ENCODE results near the gene DIPK1B. TPM values are rescaled to one million over a fixed set of nuclear protein-coding genes. Genes with fewer than 3 reads are reported as not detected.

Gene DIPK1B
- 0.22 and 1.1 TPM in 2 replicates for total RNA-seq

DNA sequence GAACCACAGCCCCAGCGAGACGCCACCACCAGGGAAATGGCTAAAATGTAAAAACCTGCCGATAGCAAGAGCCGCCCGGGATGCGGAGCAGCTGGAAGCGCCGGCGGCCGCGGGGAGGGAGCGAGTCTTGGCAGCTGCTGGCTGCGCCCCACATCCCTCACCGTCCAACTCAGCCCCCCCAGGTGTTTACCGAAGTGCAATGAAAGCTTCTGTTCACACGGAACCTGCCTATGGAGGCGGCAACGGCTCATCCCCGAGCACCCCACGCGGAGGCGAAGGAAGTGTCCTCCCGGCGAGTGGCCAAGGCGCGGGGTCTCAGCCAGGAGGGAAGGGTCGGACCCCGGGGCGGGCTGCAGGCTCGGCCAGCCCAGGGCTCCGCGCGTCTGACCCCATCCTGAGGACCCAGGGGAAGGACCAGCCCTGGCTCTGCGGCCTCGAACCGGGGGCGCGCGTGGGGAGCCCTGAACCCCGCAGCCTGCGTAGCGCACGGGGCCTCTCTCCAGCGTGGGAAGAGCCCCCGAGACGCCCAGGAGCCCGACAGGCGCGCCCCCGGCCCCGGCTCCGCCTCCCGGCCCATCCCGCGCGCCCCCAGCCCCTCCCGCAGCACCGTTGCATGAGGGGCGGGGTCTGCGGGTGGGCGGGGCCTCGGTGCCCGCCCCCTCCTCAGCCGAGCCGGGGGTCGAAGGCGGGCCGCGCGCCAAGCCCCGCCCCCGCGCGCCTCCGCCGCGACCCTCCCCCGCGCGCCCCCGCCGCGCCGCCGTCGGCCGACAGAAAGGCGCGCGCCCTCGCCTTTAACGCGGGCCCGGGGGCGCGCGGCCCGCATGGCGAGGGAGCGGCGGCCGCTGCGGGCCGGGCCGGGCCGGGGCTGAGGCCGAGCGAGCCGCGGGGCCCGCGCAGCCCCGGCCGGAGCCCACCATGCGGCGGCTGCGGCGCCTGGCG lies at the start of gene DIPK1B:
DIPK1B (plus strand) TSS at position 822 of the 939 bp plus-strand sequence; CDS start at position 916, 94 bp downstream.

DNA sequence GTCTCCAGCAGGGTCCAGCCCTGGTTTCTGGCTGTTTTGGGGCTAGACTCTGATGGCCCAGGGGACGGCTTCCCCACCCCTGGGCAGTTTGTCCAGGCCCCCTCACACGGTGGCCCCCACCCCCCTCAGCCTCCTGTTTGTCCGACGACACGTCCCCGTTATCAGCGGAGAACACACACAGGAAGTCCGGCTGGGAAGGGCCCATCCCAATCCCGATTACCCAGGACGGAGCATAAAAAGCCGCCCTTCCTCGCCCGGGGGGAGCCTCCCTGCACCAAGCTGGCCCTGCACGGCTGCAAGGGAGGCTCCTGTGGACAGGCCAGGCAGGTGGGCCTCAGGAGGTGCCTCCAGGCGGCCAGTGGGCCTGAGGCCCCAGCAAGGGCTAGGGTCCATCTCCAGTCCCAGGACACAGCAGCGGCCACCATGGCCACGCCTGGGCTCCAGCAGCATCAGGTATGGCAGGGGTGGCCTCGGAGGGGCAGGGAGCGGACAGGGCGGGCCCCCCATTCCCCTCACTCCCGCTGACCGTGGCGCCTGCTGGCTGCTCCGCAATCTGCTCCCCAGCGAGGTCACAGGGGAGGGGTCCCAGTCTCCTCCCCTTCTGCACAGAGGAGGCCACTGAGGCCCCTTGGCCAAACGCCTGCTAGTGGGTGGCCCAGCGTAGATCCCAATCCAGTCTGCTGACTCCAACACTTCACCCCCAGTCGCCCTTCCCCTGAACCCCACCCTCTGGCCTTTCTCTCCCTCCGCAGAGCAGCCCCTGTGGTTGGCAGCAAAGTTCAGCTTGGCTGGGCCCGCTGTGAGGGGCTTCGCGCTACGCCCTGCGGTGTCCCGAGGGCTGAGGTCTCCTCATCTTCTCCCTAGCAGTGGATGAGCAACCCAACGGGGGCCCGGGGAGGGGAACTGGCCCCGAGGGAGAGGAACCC lies 49.5 kb upstream of the DIPK1B start, which contains the start of gene EGFL7:
EGFL7 (plus strand) TSS at position 261 of the 926 bp plus-strand sequence. CDS start 5,367 bp downstream, outside the sequence.

DNA sequence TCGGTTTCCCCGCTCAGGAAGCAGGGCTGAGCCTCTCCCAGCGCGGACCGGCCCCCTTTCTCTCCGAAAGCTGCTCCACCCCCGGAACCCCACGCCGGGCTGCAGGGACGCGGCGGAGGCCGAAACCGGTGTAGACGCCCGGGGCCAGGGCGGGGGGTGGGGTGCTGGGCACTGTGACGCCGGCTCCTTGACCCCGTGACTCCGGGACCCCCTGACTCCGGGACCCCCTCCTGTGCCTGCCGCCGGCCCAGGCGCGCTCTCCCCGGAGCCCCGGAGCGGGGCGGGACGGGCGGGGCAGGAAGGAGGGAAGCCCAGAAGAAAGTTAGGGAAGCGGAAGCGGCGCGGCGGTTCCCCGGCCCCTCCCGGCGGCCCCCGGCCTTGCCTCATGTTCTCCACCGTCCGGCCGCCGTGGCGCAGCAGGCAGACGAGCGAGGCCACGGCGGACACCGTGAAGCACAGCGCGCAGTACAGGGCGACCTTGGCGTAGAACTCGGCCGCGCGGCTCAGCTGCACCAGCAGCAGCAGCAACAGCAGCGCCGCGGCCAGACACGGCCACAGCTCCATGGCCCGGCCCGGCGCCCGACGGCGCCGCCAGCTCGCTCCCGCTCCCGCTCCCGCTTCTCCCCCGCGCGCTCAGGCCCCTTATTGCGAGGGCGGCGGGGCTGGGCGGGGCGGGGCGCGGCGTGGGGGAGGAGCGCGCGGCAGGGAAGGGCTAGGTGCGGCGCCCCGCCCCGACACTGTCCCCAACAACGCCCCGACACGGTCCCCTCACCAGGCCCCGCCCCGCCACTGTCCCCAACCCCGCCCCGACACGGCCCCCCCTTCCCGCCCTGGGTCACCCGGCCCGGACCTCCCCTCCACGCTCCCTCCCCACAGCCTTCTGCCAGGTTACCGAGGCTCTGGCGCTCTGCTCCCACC lies 25.3 kb upstream of the DIPK1B start, which contains the start of gene AGPAT2:
AGPAT2 (minus strand) TSS at position 664 of the 918 bp plus-strand sequence; CDS start at position 564, 100 bp downstream.

DNA sequence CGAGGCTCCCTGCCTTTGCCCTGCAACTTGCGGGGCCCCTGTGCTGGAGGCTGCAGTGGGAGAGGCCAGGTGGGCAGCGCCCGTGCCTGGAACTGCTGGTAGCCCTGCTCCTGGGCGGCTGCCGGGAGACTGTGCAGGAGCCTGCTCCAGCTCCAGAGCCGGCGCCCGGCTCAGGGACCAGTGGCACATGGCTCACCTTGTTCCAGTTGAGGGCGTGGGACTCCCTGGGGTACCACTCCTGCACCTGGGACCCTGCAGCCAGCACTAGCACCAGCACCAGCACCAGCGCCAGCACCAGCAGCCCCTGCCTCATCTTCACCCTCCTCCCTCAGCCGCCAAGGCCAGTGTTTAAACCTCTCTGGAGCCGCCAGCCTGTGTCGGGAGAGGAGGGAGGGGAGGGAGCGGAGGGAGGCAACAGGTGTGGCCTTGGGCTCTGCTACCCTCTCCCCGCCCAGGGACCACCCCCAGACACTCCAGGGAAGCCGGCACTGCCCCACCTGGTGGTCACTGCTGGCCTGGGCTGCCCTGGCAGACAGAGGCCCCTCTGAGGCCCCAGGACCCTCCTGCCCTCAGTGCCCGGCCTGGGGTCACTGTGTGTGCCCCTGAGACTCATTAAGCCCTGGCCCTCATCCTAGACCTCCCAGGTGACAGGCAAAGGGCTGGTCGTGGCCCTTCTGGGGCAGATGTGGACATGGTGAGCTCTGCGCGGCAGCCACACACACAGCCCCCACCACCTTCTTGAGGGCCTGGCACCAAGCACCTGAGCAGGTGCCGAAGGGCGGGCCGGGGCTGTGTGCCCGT lies 30.4 kb downstream of the DIPK1B start, which contains the start of gene LCN10:
LCN10 (minus strand) TSS at position 350 of the 801 bp plus-strand sequence; CDS start at position 313, 37 bp downstream.

GRCh38 chr9:136748201-136748600 lies 35.8 kb downstream of the DIPK1B start, which contains the start of gene LCN6:
LCN6 (minus strand) TSS chr9:136748525; CDS start chr9:136748483, 42 bp downstream.

GRCh38 chr9:136764301-136764891 lies 52.0 kb downstream of the DIPK1B start, which contains the start of gene LCN15:
LCN15 (minus strand) TSS chr9:136764518; CDS start chr9:136764488, 30 bp downstream.

Other genes with a start within 250 kb of the DIPK1B start
- 24.3 and 28.4 TPM in 2 replicates for gene SEC16A, start 229.5 kb upstream of the DIPK1B start, total RNA-seq
- gene NOTCH1, start 166.5 kb upstream of the DIPK1B start, total RNA-seq = 10.7 and 24.4 TPM in 2 replicates
- 7.2 and 12.2 TPM in 2 replicates for gene EGFL7, start 49.7 kb upstream of the DIPK1B start, total RNA-seq
- gene AGPAT2, start 25.1 kb upstream of the DIPK1B start, total RNA-seq = 52.0 and 54.6 TPM in 2 replicates
- not detected in 2 replicates for gene LCN10, start 30.4 kb downstream of the DIPK1B start, total RNA-seq
- gene LCN6, start 36.0 kb downstream of the DIPK1B start, total RNA-seq = not detected in 2 replicates
- gene LCN8, start 45.7 kb downstream of the DIPK1B start, total RNA-seq = not detected in 2 replicates
- gene LCN15, start 51.9 kb downstream of the DIPK1B start, total RNA-seq = not detected in 2 replicates
- gene TMEM141, start 78.8 kb downstream of the DIPK1B start, total RNA-seq = 52.2 and 62.0 TPM in 2 replicates
- 0.37 TPM in 1 of 2 replicates, not detected in the other for gene CCDC183, start 83.8 kb downstream of the DIPK1B start, total RNA-seq
- gene RABL6, start 95.4 kb downstream of the DIPK1B start, total RNA-seq = 66.7 and 87.5 TPM in 2 replicates
- 1.4 and 3.5 TPM in 2 replicates for gene AJM1, start 129.9 kb downstream of the DIPK1B start, total RNA-seq
- gene PHPT1, start 136.8 kb downstream of the DIPK1B start, total RNA-seq = 44.4 and 70.9 TPM in 2 replicates
- gene MAMDC4, start 139.8 kb downstream of the DIPK1B start, total RNA-seq = 1.1 and 3.1 TPM in 2 replicates
- gene EDF1, start 153.7 kb downstream of the DIPK1B start, total RNA-seq = 265 and 280 TPM in 2 replicates
- gene TRAF2, start 173.9 kb downstream of the DIPK1B start, total RNA-seq = 9.6 and 16.3 TPM in 2 replicates
- 167 and 192 TPM in 2 replicates for gene FBXW5, start 232.2 kb downstream of the DIPK1B start, total RNA-seq
- 0.37 TPM in 1 of 2 replicates, not detected in the other for gene C8G, start 232.7 kb downstream of the DIPK1B start, total RNA-seq
- gene LCN12, start 239.7 kb downstream of the DIPK1B start, total RNA-seq = 0.12 TPM in 1 of 2 replicates, not detected in the other